ENCODE results near the gene PCBP4. TPM values are rescaled to one million over a fixed set of nuclear protein-coding genes. Genes with fewer than 3 reads are reported as not detected.

PCBP4 gene
- total RNA-seq, 1 donor from 2014 or later, result 16.7 TPM

DNA sequence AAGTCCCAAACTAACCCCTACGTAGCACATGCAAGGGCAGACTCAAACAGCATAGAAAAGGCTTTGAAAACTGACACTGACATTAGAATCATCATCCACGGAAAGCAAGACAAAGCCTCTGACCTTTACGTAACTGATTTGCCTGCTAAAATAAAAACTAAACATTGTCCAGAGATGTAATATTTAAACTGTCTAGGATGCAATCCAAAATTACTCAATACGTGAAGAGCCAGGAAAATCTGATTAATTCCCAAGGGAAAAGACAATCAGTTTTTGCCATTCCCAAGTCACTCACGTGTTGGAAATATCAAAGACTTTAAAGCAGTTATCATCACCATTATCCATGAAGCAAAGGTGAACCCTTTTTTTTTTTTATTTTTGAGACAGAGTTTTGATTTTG, 50.8 kb downstream of the PCBP4 start:
- DNase-seq (ENCODE audit: low read depth in 2 of 2), result no peak

DNA sequence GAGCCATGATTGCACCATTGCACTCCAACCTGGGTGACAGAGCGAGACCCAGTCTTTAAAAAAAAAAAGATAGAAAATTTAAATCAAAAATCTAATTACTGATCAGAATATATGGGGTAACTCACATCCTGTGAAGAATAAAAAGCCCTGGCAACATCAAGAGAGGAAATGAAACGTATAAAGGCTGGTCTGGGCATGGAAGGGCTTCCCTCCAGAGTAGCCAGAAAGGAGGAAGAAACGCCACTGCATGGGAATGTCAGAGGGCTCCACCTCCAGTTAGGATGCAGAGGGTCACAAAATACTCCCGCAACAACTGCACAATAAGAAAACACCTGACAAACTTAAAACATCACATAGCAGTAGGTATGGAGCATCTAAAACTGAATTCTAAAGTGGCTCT, 59.2 kb downstream of the PCBP4 start:
- DNase-seq (ENCODE audit: low read depth in 2 of 2), result no peak

Other genes starting within 250 kb of the PCBP4 start
- gene IQCF6, start 188.2 kb downstream of the PCBP4 start, total RNA-seq, result not detected in 2 replicates
- not detected in 2 replicates for gene IQCF2, start 105.8 kb downstream of the PCBP4 start, total RNA-seq
- not detected in 2 replicates for gene IQCF5, start 91.9 kb downstream of the PCBP4 start, total RNA-seq
- not detected in 2 replicates for gene IQCF1, start 64.1 kb downstream of the PCBP4 start, total RNA-seq
- gene RRP9, start 25.6 kb downstream of the PCBP4 start, total RNA-seq, result 16.9 and 18.6 TPM in 2 replicates
- 5.6 and 6.7 TPM in 2 replicates for gene PARP3, start 25.1 kb downstream of the PCBP4 start, total RNA-seq
- gene GPR62, start 12.1 kb downstream of the PCBP4 start, total RNA-seq, result under 0.01 TPM in 1 of 2 replicates, not detected in the other
- 9.5 and 12.8 TPM in 2 replicates for gene ABHD14B, start 6.6 kb upstream of the PCBP4 start, total RNA-seq
- gene ABHD14A, start 7.6 kb upstream of the PCBP4 start, total RNA-seq, result 4.2 and 5.3 TPM in 2 replicates
- gene ACY1, start 16.1 kb upstream of the PCBP4 start, total RNA-seq, result 19.4 and 23.5 TPM in 2 replicates
- gene RPL29, start 28.4 kb upstream of the PCBP4 start, total RNA-seq, result 811 and 952 TPM in 2 replicates
- 6.9 and 8.7 TPM in 2 replicates for gene DUSP7, start 89.1 kb upstream of the PCBP4 start, total RNA-seq
- gene POC1A, start 187.0 kb upstream of the PCBP4 start, total RNA-seq, result 6.4 and 12.5 TPM in 2 replicates
- 43.9 and 46.0 TPM in 2 replicates for gene ALAS1, start 230.7 kb upstream of the PCBP4 start, total RNA-seq

Measured in dermis microvascular lymphatic vessel endothelial cell (primary cell).